GM13977 (cell line): Measurements from ENCODE around the gene SUPT3H.
"Not testable (repeated sequence)": the region's sequence is repeated elsewhere in the genome, so short reads cannot be mapped to it uniquely, and the experiment has no call there.

Source experiments
- DNase-seq: peaks from one replicate; pipeline ENCODE4 v3.0.0; 2012; ENCODE audit warnings: low spot score
- in situ Hi-C: fragments of 300-500 bp; cut with MboI; formaldehyde crosslinking; loops from one replicate; pipeline ENCODE4 v1.12.0; 2022; ENCODE audit warnings: low sequenced_read_pairs, low pct_unique_long_range_greater_than_20kb, mixed read lengths, inconsistent platforms; ENCODE audit not compliant: unreplicated experiment
- TF ChIP-seq, protein P1 (sequence below): IDR thresholded peaks from 2 replicates; pipeline ENCODE4 v1.5.1; 2012; ENCODE audit warnings: mild to moderate bottlenecking, control low read depth; ENCODE audit not compliant: insufficient read depth; ENCODE audit errors: extremely low read depth, missing control alignments

The SUPT3H gene

DNA sequence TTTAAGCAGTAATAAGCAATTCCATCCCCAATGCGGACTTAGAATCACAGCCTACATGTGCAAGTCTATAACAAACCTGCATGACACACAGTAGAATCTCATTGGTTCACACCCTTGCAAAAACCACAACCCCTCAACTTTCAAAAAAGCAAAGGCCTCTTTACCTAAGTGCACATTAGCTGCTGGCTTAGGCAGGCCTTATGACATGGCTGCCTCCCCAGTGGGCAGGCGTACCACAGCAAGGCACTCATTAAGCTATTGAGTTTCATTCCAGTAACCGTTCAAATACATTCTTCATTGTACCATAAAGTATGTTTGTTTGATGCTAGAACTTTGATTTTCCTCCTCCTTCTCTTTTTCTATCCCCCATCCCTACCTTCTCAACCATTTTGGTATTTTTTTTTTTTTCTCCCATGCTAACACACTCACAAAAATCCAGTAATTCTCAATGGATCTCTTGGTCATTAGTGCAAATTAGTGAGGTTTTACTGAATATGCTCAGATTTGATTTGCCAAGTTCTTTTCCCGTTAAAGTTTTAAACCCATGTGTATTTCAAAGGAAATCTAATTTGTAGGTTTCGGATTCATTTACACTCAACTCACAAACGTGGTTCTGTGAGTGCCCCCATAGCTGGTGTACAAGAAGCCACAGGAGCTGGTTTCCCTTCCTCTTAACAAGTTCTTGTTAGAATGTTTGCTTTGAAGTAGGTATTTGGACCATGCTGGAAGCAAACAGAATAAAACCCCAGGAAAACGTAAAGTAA lies 510.0 kb downstream of the SUPT3H start:
- TF ChIP-seq, protein P1, sequence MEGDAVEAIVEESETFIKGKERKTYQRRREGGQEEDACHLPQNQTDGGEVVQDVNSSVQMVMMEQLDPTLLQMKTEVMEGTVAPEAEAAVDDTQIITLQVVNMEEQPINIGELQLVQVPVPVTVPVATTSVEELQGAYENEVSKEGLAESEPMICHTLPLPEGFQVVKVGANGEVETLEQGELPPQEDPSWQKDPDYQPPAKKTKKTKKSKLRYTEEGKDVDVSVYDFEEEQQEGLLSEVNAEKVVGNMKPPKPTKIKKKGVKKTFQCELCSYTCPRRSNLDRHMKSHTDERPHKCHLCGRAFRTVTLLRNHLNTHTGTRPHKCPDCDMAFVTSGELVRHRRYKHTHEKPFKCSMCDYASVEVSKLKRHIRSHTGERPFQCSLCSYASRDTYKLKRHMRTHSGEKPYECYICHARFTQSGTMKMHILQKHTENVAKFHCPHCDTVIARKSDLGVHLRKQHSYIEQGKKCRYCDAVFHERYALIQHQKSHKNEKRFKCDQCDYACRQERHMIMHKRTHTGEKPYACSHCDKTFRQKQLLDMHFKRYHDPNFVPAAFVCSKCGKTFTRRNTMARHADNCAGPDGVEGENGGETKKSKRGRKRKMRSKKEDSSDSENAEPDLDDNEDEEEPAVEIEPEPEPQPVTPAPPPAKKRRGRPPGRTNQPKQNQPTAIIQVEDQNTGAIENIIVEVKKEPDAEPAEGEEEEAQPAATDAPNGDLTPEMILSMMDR, result no peak
- peak; percentile 31 for DNase-seq
- in situ Hi-C loops, result no loop called here

DNA sequence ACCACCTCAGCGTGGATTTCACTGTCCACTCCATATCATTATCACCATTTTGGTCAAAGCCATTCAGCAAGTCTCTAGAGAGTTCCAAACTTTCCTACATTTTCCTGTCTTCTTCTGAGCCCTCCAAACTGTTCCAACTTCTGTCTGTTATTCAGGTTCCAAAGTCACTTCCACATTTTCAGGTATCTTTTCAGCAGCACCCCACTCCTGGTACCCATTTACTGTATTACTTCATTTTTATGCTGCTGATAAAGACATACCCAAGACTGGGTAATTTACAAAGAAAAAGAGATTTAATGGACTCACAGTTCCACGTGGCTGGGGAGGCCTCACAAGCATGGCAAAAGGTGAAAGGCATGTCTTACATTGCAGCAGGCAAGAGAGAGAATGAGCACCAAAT lies 512.5 kb downstream of the SUPT3H start:
- in situ Hi-C loops, DNase-seq: not testable (repeated sequence)

DNA sequence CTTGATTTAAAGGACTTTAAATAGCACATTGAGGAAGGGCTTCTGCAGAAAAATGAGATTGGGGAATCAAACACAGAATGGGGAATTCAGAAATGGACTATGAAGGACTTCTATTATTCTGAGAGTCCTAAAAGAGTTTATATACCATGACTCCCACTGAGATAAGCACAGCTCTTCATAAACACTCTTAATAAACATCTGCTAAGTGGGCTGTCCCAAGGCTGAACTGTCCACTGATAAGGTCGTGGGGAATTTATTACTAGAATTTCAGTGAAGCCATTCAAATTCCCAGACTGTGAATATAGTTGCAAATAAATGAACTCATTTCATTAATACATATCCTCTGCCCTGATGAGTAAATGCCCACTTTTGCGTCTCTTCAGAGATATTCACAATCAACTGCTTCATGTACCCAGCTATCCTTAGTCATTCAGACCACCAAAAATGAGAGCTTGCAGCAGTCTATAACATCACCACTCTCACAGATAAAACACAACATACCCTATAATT lies 517.8 kb downstream of the SUPT3H start:
- DNase-seq, result no peak
- in situ Hi-C loops, result no loop called here
- TF ChIP-seq, protein P1, result no peak

DNA sequence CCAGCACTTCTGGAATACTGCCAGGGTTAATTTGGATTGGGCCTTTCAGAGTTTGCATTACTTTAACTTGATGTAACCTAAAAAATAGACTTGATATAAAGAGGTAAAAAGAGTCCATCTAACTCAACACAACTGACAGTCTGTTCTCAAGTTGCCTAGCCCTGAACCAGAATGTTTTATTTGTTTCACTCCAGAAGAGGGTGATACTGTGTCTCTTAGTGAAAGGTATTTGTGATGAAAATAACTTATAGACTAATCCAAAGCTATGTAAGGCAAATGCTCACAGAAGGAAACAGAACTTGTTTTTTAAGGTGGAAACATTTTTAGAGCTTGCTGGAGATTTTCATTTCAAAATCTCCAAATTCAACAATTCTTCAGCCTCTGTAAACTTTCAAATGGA lies 518.7 kb downstream of the SUPT3H start:
- no peak for DNase-seq
- in situ Hi-C loops, result no loop called here
- TF ChIP-seq, protein P1, result no peak

DNA sequence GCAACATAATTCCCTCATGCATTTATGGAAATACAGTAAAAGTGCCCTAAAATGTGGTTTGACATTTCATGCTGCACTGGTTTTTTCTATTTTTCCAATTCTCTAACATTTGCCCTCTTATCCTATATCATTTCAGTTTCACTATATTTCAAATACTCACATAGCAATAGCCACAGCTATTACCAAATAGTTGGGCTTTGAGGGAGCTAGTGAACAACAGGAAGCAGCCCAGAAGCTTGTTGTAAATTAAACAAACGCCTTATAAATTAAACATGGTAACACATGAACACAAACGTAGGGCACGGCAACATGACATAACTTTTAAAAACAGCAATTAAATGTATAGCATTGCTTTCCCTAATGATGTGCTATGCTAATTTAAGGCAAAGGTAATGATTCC lies 521.3 kb downstream of the SUPT3H start:
- TF ChIP-seq, protein P1, result no peak
- in situ Hi-C loops, result no loop called here
- DNase-seq, result no peak

DNA sequence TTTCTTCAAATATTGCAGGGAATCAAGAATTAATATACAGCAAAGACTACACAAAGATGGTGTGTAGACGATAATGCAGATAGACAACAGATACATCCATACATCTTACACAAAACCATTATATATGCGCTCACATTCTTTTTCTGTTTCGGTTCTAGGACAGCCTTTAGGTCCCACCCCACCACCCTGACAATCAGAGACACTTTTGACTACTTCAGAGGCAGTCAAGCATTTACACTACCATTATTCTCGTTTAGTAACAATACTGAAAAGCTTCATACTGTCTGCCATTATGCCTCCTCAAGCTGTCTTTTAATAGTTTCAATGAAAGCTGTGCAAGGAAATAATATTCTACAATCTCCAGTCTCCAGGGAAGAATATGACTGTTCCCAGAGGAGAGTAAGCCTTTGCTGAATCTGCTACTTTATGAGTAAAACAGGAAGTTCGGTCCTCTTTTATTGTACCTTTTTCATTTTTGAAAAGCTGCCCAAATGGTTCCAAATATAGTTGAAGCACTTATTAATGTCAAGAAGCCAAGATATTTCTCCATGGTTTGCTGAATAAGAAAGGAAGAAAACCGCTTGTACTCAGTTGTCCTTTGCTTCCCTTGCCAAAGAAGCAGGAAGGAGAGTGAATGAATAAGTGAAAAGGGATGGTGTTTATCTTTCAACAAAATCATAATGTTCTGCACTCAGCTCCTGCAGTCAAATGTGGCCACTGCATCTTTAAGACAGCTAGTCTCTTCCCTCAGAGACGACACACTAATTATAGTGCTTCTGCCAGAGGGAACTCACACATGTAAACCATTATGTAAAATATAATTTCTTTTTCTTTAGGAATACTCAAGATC lies 521.9 kb downstream of the SUPT3H start:
- in situ Hi-C loops, result no loop called here
- no peak for DNase-seq
- TF ChIP-seq, protein P1, result no peak
